ENCODE results near the gene RUNDC3A.

Gene RUNDC3A

DNA sequence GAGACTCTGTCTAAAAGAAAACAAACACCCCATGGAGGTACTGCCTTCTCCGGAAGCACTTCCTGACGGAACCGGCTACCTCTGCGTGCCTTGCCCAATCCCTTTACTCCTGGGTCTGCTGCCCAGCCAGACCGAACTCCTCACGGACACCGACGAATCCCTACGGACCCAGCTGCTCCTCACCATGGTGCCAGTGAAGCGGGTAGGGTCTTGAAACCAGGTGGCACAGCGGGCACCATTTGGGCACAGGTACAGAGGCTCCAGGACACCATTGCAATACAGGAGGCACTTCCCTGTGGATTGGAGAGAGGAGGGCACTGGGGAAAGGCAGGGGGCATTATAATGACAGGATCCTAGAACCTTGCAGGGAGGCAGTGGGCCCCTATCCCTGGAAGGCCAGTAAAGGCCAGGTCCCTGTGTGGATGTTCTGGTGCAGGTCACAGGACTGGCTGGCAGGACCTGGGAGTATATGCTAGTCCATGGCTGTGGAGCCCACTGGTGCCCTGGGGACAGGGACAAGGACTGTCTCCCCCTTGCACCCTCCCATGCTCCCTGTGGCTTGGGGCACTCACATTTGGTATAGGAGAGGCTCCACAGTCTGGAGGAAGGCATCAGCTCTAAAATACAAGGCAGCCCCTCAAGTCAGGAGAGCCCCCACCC is 14.0 kb downstream of the RUNDC3A start:
- Histone ChIP-seq H3K4me3 (ENCODE audit: low read depth, low read length) (no peak overlapping the region), H3K4me1 (ENCODE audit: control insufficient read depth, insufficient read depth, low read length) (0 out of 2 replicates have a peak, but pooled peaks cover 3% of the 10 kb centered on the region), H3K9me3 (ENCODE audit: control insufficient read depth, insufficient read depth, low read depth, low read length) (no peaks in the 10 kb centered on the region), H3K27ac (ENCODE audit: extremely low read depth, low read depth, low read length) (no peak overlapping the region), H3K36me3 (ENCODE audit: control insufficient read depth in 2 of 2, insufficient read depth in 1 of 2, low read length in 2 of 2) (peaks cover 3 to 42% of the 10 kb centered on the region in 2 experiments; a peak in 2 of 3 replicates)
- ChIA-PET POLR2A (interaction anchor here (0.7 to 2.1 kb wide), 2 partner anchors 101 to 280 kb away, joined by 4 to 7 read pairs; no protein-coding TSS in a partner anchor), CTCF (interaction anchor here (0.6 to 1.3 kb wide), 2 partner anchors 9 to 105 kb away, joined by 3 to 8 read pairs; no protein-coding TSS in a partner anchor)
- TF ChIP-seq, protein P1, sequence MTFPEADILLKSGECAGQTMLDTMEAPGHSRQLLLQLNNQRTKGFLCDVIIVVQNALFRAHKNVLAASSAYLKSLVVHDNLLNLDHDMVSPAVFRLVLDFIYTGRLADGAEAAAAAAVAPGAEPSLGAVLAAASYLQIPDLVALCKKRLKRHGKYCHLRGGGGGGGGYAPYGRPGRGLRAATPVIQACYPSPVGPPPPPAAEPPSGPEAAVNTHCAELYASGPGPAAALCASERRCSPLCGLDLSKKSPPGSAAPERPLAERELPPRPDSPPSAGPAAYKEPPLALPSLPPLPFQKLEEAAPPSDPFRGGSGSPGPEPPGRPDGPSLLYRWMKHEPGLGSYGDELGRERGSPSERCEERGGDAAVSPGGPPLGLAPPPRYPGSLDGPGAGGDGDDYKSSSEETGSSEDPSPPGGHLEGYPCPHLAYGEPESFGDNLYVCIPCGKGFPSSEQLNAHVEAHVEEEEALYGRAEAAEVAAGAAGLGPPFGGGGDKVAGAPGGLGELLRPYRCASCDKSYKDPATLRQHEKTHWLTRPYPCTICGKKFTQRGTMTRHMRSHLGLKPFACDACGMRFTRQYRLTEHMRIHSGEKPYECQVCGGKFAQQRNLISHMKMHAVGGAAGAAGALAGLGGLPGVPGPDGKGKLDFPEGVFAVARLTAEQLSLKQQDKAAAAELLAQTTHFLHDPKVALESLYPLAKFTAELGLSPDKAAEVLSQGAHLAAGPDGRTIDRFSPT (tag by site-specific recombination; IDR thresholded peaks at IDR 0.05): peak; percentile 80
- TF ChIP-seq ZNF23 (tag by site-specific recombination; IDR thresholded peaks at IDR 0.05; ENCODE audit: borderline replicate concordance): no peak
- TF ChIP-seq, protein P2, sequence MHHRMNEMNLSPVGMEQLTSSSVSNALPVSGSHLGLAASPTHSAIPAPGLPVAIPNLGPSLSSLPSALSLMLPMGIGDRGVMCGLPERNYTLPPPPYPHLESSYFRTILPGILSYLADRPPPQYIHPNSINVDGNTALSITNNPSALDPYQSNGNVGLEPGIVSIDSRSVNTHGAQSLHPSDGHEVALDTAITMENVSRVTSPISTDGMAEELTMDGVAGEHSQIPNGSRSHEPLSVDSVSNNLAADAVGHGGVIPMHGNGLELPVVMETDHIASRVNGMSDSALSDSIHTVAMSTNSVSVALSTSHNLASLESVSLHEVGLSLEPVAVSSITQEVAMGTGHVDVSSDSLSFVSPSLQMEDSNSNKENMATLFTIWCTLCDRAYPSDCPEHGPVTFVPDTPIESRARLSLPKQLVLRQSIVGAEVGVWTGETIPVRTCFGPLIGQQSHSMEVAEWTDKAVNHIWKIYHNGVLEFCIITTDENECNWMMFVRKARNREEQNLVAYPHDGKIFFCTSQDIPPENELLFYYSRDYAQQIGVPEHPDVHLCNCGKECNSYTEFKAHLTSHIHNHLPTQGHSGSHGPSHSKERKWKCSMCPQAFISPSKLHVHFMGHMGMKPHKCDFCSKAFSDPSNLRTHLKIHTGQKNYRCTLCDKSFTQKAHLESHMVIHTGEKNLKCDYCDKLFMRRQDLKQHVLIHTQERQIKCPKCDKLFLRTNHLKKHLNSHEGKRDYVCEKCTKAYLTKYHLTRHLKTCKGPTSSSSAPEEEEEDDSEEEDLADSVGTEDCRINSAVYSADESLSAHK (tag by site-specific recombination; IDR thresholded peaks at IDR 0.05): no peak
- TF ChIP-seq, protein P3, sequence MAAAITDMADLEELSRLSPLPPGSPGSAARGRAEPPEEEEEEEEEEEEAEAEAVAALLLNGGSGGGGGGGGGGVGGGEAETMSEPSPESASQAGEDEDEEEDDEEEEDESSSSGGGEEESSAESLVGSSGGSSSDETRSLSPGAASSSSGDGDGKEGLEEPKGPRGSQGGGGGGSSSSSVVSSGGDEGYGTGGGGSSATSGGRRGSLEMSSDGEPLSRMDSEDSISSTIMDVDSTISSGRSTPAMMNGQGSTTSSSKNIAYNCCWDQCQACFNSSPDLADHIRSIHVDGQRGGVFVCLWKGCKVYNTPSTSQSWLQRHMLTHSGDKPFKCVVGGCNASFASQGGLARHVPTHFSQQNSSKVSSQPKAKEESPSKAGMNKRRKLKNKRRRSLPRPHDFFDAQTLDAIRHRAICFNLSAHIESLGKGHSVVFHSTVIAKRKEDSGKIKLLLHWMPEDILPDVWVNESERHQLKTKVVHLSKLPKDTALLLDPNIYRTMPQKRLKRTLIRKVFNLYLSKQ (tag by site-specific recombination; IDR thresholded peaks at IDR 0.05; ENCODE audit: borderline replicate concordance): no peak
- no peak for TF ChIP-seq HOXA7 (CRISPR knock-in tag; IDR thresholded peaks at IDR 0.05; ENCODE audit: borderline replicate concordance)
- TF ChIP-seq, protein P4, sequence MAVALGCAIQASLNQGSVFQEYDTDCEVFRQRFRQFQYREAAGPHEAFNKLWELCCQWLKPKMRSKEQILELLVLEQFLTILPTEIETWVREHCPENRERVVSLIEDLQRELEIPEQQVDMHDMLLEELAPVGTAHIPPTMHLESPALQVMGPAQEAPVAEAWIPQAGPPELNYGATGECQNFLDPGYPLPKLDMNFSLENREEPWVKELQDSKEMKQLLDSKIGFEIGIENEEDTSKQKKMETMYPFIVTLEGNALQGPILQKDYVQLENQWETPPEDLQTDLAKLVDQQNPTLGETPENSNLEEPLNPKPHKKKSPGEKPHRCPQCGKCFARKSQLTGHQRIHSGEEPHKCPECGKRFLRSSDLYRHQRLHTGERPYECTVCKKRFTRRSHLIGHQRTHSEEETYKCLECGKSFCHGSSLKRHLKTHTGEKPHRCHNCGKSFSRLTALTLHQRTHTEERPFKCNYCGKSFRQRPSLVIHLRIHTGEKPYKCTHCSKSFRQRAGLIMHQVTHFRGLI (tag by site-specific recombination; IDR thresholded peaks at IDR 0.05): no peak

DNA sequence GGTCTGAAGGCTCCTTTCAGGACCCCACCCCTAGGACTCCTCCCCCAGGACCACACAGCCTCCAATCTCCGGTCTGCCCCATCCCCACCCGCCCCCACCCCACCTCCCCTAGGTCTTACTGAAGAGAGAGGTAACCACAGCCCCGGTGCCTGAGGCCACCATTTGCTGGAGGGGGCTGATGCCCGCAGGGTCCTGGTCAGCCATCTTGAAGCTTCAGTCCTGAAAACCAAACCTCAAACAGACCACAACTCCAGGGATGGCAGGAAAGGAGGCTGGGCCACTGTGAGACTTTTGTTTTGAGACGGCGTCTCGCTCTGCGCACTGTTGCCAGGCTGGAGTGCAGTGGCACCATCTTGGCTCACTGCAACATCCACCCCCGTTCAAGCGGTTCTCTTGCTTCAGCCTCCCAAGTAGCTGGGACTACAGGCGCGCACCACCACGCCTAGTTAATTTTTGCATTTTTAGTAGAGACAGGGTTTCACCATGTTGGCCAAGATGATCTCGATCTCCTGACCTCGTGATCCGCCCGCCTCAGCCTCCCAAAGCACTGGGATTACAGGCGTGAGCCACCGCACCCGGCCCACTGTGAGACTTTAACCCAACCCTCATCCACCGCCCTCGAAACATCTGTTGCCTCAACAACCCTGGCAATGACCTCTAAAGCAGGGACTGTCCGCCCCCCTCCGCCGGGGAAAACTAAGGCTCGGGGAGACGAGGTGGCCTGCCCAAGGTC is 15.1 kb downstream of the RUNDC3A start:
- 0 out of 2 replicates have a peak, but pooled peaks cover 3% of the 10 kb centered on the region for H3K4me1 ChIP-seq (ENCODE audit: control insufficient read depth, insufficient read depth, low read length)
- no peaks in the 10 kb centered on the region for H3K9me3 ChIP-seq (ENCODE audit: control insufficient read depth, insufficient read depth, low read depth, low read length)
- peak overlapping the region; percentile 56; the same call in 1 of the 2 replicates for H3K27ac ChIP-seq (ENCODE audit: extremely low read depth, low read depth, low read length)
- TF ChIP-seq ZNF155 (tag by site-specific recombination; IDR thresholded peaks at IDR 0.05) (no peak), ZNF785 (tag by site-specific recombination; IDR thresholded peaks at IDR 0.05) (no peak), ZNF777 (tag by site-specific recombination; IDR thresholded peaks at IDR 0.05; ENCODE audit: borderline replicate concordance) (no peak), SCRT2 (tag by site-specific recombination; IDR thresholded peaks at IDR 0.05) (peak; percentile 50), ZNF335 (tag by site-specific recombination; conservative IDR thresholded peaks at IDR 0.05) (no peak), ZNF112 (tag by site-specific recombination; IDR thresholded peaks at IDR 0.05) (no peak), KLF8 (tag by site-specific recombination; IDR thresholded peaks at IDR 0.05) (0 out of 2 replicates have a peak, but pooled peaks have one; percentile 13)
- peaks cover 3 to 42% of the 10 kb centered on the region in 2 experiments; a peak in 2 of 3 replicates for H3K36me3 ChIP-seq (ENCODE audit: control insufficient read depth in 2 of 2, insufficient read depth in 1 of 2, low read length in 2 of 2)
- POLR2A ChIA-PET: interaction anchor here (0.5 to 2.4 kb wide), 9 partner anchors 8 to 279 kb away, joined by 3 to 11 read pairs (median 7); partner anchors contain the start of gene UBTF
- CTCF ChIA-PET: interaction anchor here (0.9 to 1.8 kb wide), 5 partner anchors 15 to 120 kb away, joined by 3 to 5 read pairs (median 4); partner anchors contain the start of gene GRN
- H3K4me3 ChIP-seq (ENCODE audit: low read depth, low read length): peak overlapping the region; percentile 88
